ENCODE measurements around the gene ARHGEF17.
"Not testable (repeated sequence)": the region's sequence is repeated elsewhere in the genome, so short reads cannot be mapped to it uniquely, and the experiment has no call there.

Gene ARHGEF17

GRCh38 chr11:73272680-73273038 is 35.4 kb upstream of the ARHGEF17 start:
- no peak for DNase-seq

DNA sequence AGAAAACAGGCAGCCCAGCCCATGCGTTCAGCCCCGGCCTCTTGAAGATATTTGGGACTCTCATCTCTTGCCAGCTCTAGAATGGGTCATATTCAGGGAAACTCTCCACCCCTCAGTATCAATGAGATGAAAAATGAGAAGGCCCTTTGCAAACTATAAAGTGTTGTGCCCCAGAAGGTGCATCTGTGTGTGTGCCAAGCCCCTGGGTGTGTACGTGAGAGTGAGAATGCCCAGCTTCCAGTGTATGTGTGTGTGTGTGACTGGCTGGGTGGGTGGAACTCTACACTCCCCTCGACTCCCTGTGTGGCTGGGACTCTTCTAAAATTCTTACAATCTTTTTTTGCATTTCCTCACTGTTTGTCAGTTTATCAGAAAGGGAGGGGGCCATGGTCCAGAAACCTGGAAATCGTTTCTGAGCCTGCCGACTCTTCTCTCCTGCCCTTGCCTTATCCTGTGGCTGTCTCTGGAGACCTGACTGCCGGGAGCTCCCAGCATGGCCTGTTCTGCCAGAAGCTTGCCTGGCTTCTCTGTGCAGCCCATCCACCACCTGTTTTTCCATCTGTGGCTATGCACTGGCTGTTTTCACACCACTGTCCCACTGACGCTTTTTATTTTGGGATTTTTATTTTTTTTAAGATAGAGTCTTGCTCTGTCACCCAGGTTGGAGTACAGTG is 34.7 kb upstream of the ARHGEF17 start:
- no peak for DNase-seq

DNA sequence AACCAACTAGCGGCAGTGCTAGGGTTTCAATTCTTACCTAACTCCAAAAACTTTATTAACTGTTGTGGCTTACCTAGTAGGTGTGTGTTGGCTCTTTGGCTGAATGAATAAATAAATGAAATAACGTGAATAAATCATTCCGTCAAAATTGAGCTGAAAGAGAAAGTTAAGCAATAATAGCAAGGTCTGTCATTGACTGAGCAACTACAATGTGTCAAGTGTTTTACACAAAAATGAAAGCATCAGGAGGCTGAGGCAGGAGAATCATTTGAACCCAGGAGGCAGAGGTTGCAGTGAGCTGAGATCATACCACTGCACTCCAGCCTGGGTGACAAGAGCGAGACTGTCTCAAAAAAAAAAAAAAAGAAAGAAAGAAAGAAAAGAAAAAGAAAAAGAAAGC is 33.9 kb upstream of the ARHGEF17 start:
- DNase-seq: not testable (repeated sequence)

DNA sequence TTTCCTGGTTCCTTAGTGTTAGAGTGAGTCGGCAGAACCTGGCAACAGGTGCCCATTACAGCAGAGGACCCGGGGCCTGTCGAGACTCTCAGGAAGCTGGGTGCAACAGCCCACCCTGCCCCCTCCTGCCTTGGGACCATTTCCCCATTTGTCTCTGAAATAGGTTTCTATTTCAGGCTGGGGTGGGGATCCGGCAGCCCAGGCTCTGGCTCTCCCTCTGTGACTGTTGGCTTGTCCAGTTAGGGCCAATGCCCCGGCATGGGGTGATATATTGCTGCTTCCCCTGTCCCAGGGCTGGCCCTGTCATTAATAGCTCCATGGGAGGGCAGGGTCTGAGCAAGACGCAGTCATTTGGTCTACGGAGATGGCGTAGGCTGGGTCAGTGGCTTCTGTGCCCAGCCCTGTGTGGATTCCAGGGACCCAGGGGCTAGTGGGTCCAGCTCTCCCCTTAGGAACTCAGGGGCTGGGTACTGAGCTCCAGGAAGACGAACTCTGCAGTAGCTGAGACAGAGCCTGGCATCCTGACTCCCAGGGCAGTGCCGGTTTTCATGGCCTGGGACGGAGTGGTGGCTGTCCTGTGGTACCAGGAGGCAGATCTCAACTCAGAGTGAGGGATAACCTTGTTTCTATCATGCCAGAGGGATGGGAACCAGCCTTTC is 33.2 kb upstream of the ARHGEF17 start:
- DNase-seq: no peak

GRCh38 chr11:73275381-73275750 is 32.7 kb upstream of the ARHGEF17 start:
- no peak for DNase-seq

GRCh38 chr11:73277467-73277866 is 30.6 kb upstream of the ARHGEF17 start:
- no peak for DNase-seq

GRCh38 chr11:73280626-73281025 is 27.4 kb upstream of the ARHGEF17 start:
- no peak for DNase-seq

GRCh38 chr11:73281201-73281741 is 26.8 kb upstream of the ARHGEF17 start:
- DNase-seq: no peak

- no peak for DNase-seq
Measured at GRCh38 chr11:73281796-73282660, 26.0 kb upstream of the ARHGEF17 start.

- no peak for DNase-seq
Measured at GRCh38 chr11:73283276-73284000, 24.6 kb upstream of the ARHGEF17 start.

- no peak for DNase-seq
Measured at GRCh38 chr11:73284106-73284505, 24.0 kb upstream of the ARHGEF17 start.

- no peak for DNase-seq
Measured at GRCh38 chr11:73285721-73286120, 22.4 kb upstream of the ARHGEF17 start.

DNA sequence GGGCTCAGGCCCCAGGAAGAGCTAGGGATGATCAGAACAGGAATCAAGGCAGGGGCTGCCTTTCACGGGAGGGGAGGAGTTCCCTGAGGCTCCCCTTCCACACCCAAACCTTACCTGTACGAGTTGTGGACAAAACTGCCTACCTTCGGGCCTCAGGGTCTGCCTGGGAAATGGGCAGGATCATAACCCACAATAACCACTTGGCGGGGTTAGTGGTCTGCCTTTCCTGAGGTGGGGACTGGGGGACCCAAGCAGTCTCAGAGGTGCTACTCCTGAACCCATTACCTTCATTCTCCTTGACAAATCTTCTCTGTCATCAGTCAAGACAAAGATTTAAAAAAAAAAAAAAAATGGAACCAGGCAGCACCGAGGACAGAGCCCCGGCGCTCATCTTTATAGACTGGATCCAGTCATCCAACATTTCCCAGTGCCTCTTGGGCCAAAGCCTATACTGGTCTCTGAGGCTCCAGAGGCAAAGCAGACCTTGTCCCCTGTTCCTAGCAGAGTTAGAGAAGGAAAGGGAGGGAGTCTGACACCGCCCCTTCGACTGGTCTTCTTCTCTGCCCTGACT is 21.8 kb upstream of the ARHGEF17 start:
- no peak for DNase-seq

DNA sequence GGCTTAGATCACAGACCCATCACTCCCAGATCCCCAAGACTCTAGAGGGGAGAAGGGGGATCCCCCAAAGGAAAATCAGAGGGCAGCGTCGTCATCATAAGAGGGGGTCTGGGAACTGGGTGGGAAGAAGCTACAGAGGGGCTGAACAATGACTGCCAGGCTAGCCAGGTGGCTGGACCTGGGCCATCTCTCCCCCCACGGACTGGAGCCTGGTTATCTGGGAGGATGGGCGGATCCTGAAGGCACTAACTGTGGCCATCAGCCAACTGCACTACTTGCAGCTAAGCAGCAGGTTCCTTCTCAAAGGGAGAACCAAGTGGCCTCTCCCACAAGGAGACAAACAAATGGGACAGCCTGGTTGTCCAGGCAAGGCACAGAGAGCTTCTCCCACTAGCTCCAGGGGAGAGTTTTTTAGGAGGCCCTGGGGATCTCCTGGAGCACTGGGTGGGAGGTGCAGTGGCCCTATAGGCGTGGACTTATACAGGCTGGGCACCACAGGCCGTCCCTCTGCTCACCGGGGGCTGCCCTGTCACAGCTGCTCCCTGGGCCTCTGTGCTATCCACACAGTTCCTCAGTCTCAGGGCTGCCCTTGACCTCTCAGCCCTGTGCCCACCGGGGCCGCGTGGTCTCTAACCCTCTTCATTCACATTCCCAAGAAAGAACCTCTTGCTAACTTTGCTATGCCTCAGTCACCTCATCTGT is 20.5 kb upstream of the ARHGEF17 start:
- no peak for DNase-seq

DNA sequence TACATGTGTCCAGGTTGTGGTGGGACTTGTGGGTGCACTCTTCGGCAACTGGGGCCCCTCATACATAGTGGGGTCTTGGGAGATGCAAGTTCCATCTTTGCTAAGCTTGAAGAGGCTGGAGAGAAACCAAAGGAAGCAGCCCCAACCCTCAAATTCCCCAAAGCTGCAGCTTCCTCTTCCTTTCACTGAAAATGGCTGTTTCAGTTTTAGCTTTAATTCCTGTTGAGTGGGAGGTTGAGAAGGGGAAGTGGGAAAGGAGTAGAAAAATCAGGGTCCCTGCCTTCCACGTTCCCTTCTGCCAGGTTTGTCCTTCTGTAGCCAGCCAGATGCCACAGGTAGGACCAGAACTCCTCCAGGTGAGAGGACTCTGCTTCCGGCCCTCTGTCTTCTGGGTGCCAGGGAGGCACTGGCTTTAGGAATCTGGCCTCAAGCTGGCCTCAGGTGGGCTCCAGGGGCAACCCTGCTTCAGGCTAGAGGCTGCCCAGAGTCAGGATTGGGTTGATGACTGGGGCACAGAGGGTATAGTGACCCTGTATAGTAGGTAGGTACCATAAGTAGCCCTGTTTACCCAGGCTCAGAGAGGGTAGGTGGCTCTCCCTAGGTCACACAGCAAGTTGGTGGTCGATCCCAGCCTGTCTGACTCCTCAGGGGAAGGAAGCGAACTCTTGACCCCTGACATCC is 19.7 kb upstream of the ARHGEF17 start:
- no peak for DNase-seq

DNA sequence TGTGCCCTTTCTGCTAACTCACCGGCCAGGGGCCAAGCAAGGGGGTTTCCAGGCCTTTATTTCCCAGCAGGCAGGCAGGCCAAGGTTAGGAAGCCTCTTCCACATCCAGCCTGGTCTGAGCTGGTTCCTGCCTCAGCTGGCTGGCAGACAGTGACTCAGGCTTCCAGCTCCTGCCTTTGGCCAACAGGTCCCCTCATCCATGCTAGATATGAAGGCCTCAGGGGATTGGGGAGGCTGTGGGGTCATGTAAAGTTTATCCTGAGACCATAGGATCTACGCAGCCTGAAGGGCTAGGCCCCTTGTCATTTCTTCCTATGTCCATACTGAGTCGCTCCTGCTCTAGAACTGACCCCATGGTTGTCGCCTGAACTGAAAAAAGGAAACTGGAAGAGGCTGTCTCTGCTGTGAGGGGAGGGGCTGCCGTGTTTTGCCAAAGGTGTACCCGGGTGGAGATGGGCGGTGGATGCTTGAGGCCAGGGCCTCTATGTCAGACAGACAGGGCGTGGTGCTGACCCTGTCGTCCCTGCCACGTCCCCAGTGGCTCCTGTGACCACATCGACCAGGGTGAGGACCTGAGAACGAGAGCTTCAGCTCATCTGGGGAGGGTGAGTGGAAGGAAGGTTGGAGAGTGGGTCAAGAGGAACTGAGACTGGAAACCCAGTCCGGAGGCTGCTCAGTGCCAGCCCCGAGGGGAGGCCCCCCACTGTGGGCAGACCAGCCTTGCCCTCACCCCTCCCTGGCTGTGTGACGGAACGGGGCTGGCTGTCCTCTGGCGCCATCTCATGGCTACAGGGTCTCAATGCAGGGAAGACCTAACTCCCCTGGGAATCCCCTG is 19.0 kb upstream of the ARHGEF17 start:
- peak; percentile 33 for DNase-seq

- DNase-seq: no peak
Measured at GRCh38 chr11:73290536-73290935, 17.5 kb upstream of the ARHGEF17 start.

- no peak for DNase-seq
Measured at GRCh38 chr11:73291196-73291595, 16.9 kb upstream of the ARHGEF17 start.

DNA sequence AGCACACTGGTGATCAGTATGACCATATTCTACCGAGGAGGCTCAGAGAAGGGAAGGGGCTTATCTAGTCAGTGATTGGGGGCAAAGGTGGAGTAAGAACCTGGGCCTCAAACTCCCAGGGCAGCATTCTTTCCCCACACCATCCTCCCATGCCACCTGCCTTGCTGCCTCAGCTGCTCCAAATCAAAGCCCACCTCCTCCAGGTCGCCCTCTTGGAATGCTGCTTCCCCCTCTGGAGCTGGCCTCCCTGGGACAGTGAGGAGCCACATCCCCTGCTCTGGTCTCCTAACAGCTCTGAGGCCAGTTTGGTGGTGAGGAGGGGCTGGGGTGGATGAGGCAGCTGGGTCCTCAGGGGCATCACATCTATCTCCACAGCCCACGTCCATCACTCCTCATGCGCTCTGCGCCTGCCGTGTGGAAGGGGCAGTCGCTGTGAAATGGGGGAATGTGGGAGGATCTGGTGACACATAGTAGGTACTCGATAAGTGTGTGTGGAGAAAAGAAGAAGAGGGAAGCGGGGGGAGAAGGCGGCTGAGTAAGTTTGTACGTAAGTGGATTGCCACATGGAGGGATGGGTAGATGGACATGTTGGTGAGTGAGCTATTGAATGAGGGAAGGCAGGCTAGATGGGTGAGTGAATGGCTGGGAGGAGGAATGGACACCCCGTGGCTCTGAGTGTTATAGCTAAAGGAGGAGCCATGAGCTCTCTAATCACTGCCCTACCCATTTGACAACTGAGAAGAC is 16.1 kb upstream of the ARHGEF17 start:
- no peak for DNase-seq

- DNase-seq: no peak
Measured at GRCh38 chr11:73292525-73292894, 15.6 kb upstream of the ARHGEF17 start.
